CD14-positive monocyte (primary cell): Measurements from ENCODE around the gene PAK4. TPM values are rescaled to one million over a fixed set of nuclear protein-coding genes. Genes with fewer than 3 reads are reported as not detected.
"Not testable (repeated sequence)": the region's sequence is repeated elsewhere in the genome, so short reads cannot be mapped to it uniquely, and the experiment has no call there.

Experiments
- DNase-seq, 3 donors: peaks; one replicate each; pipeline ENCODE4 v3.0.0-alpha.2; 2011 to 2022
- H2AFZ ChIP-seq: 2 replicates; pipeline ENCODE4 v1.6.0; 2012; ENCODE audit warnings: mild to moderate bottlenecking, low read depth, low read length, inconsistent platforms; ENCODE audit not compliant: insufficient read depth, poor library complexity, severe bottlenecking
- H3K27ac ChIP-seq, 2 donors: 1 replicate in 1 of 2; 2 replicates in 1 of 2; pipeline ENCODE4 v1.5.1; 2012 to 2013; ENCODE audit warnings: low read length in 2 of 2, control low read depth in 1 of 2, inconsistent platforms in 1 of 2, low read depth in 1 of 2, mild to moderate bottlenecking in 1 of 2
- H3K27me3 ChIP-seq, 2 donors: one replicate each; pipeline versions ENCODE4 v1.6.0 to v1.6.1; 2011 to 2013; ENCODE audit warnings: low read length in 2 of 2; ENCODE audit not compliant: control insufficient read depth in 2 of 2, insufficient read depth in 2 of 2
- H3K36me3 ChIP-seq, 2 donors: replicated peaks in 1 of 2; 1 replicate in 1 of 2; 2 replicates in 1 of 2; pipeline versions ENCODE4 v1.5.1 to v1.6.1; 2012 to 2013; ENCODE audit warnings: low read length in 2 of 2, control low read depth in 1 of 2, inconsistent platforms in 1 of 2, mild to moderate bottlenecking in 1 of 2; ENCODE audit not compliant: insufficient read depth in 2 of 2, control insufficient read depth in 1 of 2
- H3K4me1 ChIP-seq, 2 donors: 1 replicate in 1 of 2; 2 replicates in 1 of 2; pipeline versions ENCODE4 v1.5.1 to v1.6.1; 2012 to 2013; ENCODE audit warnings: low read length in 2 of 2, control low read depth in 1 of 2, inconsistent platforms in 1 of 2, mild to moderate bottlenecking in 1 of 2, moderate library complexity in 1 of 2; ENCODE audit not compliant: insufficient read depth in 2 of 2, control insufficient read depth in 1 of 2
- H3K4me2 ChIP-seq: replicated peaks from 2 replicates; pipeline ENCODE3; 2012; ENCODE audit warnings: low read length, moderate library complexity, mild to moderate bottlenecking; ENCODE audit not compliant: poor library complexity, severe bottlenecking; ENCODE audit errors: extremely low read depth
- H3K4me3 ChIP-seq, 3 experiments: fragments of 200-600 bp in 1 of 3; sonication (generic) in 1 of 3; replicated peaks in 1 of 3; 1 replicate in 2 of 3; 2 replicates in 1 of 3; pipeline ENCODE4 v1.5.1; 2011 to 2013; ENCODE audit warnings: low read length in 3 of 3, mild to moderate bottlenecking in 3 of 3, control low read depth in 2 of 3, low read depth in 2 of 3, inconsistent platforms in 1 of 3, moderate library complexity in 1 of 3
- H3K79me2 ChIP-seq: 2 replicates; pipeline ENCODE4 v1.6.0; 2012; ENCODE audit warnings: mild to moderate bottlenecking, control low read depth, inconsistent platforms, low read length, moderate library complexity; ENCODE audit not compliant: insufficient read depth
- H3K9ac ChIP-seq: 2 replicates; pipeline ENCODE4 v1.6.0; 2017; ENCODE audit warnings: low read length, mild to moderate bottlenecking; ENCODE audit not compliant: insufficient read depth, poor library complexity, severe bottlenecking
- H3K9me3 ChIP-seq, 2 donors: replicated peaks in 1 of 2; 1 replicate in 1 of 2; 2 replicates in 1 of 2; pipeline versions ENCODE4 v1.5.1 to v1.6.1; 2012 to 2013; ENCODE audit warnings: low read length in 2 of 2, control low read depth in 1 of 2; ENCODE audit not compliant: control insufficient read depth in 1 of 2, insufficient read depth in 1 of 2
- H4K20me1 ChIP-seq: 2 replicates; pipeline ENCODE4 v1.6.0; 2012; ENCODE audit warnings: mild to moderate bottlenecking, low read length, control low read depth, moderate library complexity; ENCODE audit not compliant: insufficient read depth
- H3K27ac Mint-ChIP-seq, 7 donors: one replicate each; pipeline ENCODE4 v1.8.0; 2020; ENCODE audit warnings: mild to moderate bottlenecking in 7 of 7, mixed read lengths in 7 of 7, moderate library complexity in 6 of 7, inconsistent platforms in 2 of 7
- H3K27me3 Mint-ChIP-seq, 3 donors: one replicate each; pipeline ENCODE4 v1.8.0; 2021 to 2022; ENCODE audit warnings: low read depth in 3 of 3, mild to moderate bottlenecking in 3 of 3, mixed read lengths in 3 of 3, moderate library complexity in 3 of 3, inconsistent platforms in 1 of 3
- H3K36me3 Mint-ChIP-seq, 2 donors: one replicate each; pipeline ENCODE4 v1.8.0; 2020; ENCODE audit warnings: mixed read lengths in 2 of 2, inconsistent platforms in 1 of 2, mild to moderate bottlenecking in 1 of 2
- H3K4me1 Mint-ChIP-seq: one replicate; pipeline ENCODE4 v1.8.0; 2020; ENCODE audit warnings: mild to moderate bottlenecking, mixed read lengths
- H3K4me3 Mint-ChIP-seq, 2 donors: one replicate each; pipeline ENCODE4 v1.8.0; 2020; ENCODE audit warnings: mild to moderate bottlenecking in 2 of 2, mixed read lengths in 2 of 2, moderate library complexity in 1 of 2
- H3K9me3 Mint-ChIP-seq, 7 donors: one replicate each; pipeline ENCODE4 v1.8.0; 2020 to 2022; ENCODE audit warnings: mixed read lengths in 7 of 7, mild to moderate bottlenecking in 6 of 7, moderate library complexity in 6 of 7, inconsistent platforms in 2 of 7
- CTCF ChIP-seq: fragments of 200-600 bp; IDR thresholded peaks from one replicate; pipeline ENCODE4 v1.8.0; 2022; ENCODE audit warnings: antibody characterized with exemption, mild to moderate bottlenecking
- WGBS: methylation state at CpG from one replicate; pipeline ENCODE4 v1.1.5; 2013; ENCODE audit warnings: missing lambda C conversion rate; ENCODE audit not compliant: insufficient coverage; 5-methylcytosine and 5-hydroxymethylcytosine counted together
- intact Hi-C, 2 donors: fragments of 100-400 bp; cut with micrococcal nuclease; formaldehyde crosslinking; loops; one replicate each; pipeline versions ENCODE4 v1.15.0 to v1.15.1; 2023
- polyA plus RNA-seq, 3 donors: library from polyadenylated mRNA; depleted of rRNA in 1 of 3; unstranded in 2 of 3; stranded (reverse) in 1 of 3; fragments of 300-500 nt in 2 of 3; fragments of >200 nt in 1 of 3; fragmentation: Illumina TruSeq in 2 of 3; gene quantifications; 1 replicate in 2 of 3; 2 replicates in 1 of 3; pipeline ENCODE4 v1.2.3, GENCODE V29; 2012 to 2021

Gene PAK4
- polyA plus RNA-seq, 3 donors = 1.3 to 11.3 (median 1.5) TPM

- H3K4me3 ChIP-seq = no peak overlapping the region
- no peak overlapping the region for H3K27ac Mint-ChIP-seq
- H4K20me1 ChIP-seq = no peaks in the 10 kb centered on the region
- H3K4me2 ChIP-seq = no peak overlapping the region
- no peaks in the 10 kb centered on the region for H3K9me3 ChIP-seq
- WGBS = 85% methylated on average over 10 of the region's 10 CpGs
- no peak overlapping the region for H3K4me3 Mint-ChIP-seq
- peaks cover 6 to 14% (median 8%) of the 10 kb centered on the region in 3 donors for H3K27me3 Mint-ChIP-seq
- H3K4me1 ChIP-seq = no peaks in the 10 kb centered on the region
- TF ChIP-seq CTCF = no peak
- no peak overlapping the region for H3K27ac ChIP-seq
- no peaks in the 10 kb centered on the region for H3K27me3 ChIP-seq
- H3K9me3 Mint-ChIP-seq = no peaks in the 10 kb centered on the region
- intact Hi-C loops = no loop called here
- no peak overlapping the region for H2AFZ ChIP-seq
- DNase-seq = no peak
- H3K9ac ChIP-seq = no peak overlapping the region
- H3K36me3 ChIP-seq = no peaks in the 10 kb centered on the region
- H3K79me2 ChIP-seq = no peaks in the 10 kb centered on the region
- H3K4me1 Mint-ChIP-seq = peaks cover 4% of the 10 kb centered on the region
- no peaks in the 10 kb centered on the region for H3K36me3 Mint-ChIP-seq
These were observed 12.4 kb upstream of the PAK4 start for GRCh38 chr19:39113199-39113598.

- Mint-ChIP-seq H3K36me3 (no peaks in the 10 kb centered on the region), H3K27ac (no peak overlapping the region), H3K4me3 (no peak overlapping the region), H3K4me1 (peaks cover 4% of the 10 kb centered on the region), H3K9me3 (no peaks in the 10 kb centered on the region), H3K27me3 (peaks cover 6 to 18% (median 8%) of the 10 kb centered on the region in 3 donors)
- Histone ChIP-seq H3K4me3 (no peak overlapping the region), H2AFZ (no peak overlapping the region), H3K27ac (no peak overlapping the region), H4K20me1 (no peaks in the 10 kb centered on the region), H3K9ac (no peak overlapping the region), H3K79me2 (no peaks in the 10 kb centered on the region), H3K4me1 (no peaks in the 10 kb centered on the region), H3K4me2 (no peak overlapping the region), H3K9me3 (no peaks in the 10 kb centered on the region), H3K36me3 (no peaks in the 10 kb centered on the region), H3K27me3 (no peaks in the 10 kb centered on the region)
- intact Hi-C loops = no loop called here
- TF ChIP-seq CTCF = no peak
- DNase-seq = no peak
- WGBS = 77% methylated on average over 8 of the region's 11 CpGs
These were observed 10.3 kb upstream of the PAK4 start for GRCh38 chr19:39115105-39115847.

GRCh38 chr19:39117023-39117422, 8.6 kb upstream of the PAK4 start:
- H3K27me3 ChIP-seq, H3K36me3 ChIP-seq, H3K9me3 Mint-ChIP-seq, H3K9ac ChIP-seq, intact Hi-C loops, H3K4me3 Mint-ChIP-seq, H3K4me3 ChIP-seq, H4K20me1 ChIP-seq, H3K27ac ChIP-seq, H3K27ac Mint-ChIP-seq, H2AFZ ChIP-seq, H3K4me2 ChIP-seq, H3K4me1 ChIP-seq, H3K4me1 Mint-ChIP-seq, H3K79me2 ChIP-seq, H3K9me3 ChIP-seq, H3K36me3 Mint-ChIP-seq, DNase-seq: not testable (repeated sequence)
- peaks cover 4 to 14% (median 6%) of the 10 kb centered on the region in 3 donors for H3K27me3 Mint-ChIP-seq
- WGBS = 100% methylated on average over 2 of the region's 8 CpGs
